Measurements from ENCODE around the gene ECHS1. TPM values are rescaled to one million over a fixed set of nuclear protein-coding genes. Genes with fewer than 3 reads are reported as not detected.

The ECHS1 gene
- total RNA-seq, 1 experiment from 2014 or later: 53.5 TPM

DNA sequence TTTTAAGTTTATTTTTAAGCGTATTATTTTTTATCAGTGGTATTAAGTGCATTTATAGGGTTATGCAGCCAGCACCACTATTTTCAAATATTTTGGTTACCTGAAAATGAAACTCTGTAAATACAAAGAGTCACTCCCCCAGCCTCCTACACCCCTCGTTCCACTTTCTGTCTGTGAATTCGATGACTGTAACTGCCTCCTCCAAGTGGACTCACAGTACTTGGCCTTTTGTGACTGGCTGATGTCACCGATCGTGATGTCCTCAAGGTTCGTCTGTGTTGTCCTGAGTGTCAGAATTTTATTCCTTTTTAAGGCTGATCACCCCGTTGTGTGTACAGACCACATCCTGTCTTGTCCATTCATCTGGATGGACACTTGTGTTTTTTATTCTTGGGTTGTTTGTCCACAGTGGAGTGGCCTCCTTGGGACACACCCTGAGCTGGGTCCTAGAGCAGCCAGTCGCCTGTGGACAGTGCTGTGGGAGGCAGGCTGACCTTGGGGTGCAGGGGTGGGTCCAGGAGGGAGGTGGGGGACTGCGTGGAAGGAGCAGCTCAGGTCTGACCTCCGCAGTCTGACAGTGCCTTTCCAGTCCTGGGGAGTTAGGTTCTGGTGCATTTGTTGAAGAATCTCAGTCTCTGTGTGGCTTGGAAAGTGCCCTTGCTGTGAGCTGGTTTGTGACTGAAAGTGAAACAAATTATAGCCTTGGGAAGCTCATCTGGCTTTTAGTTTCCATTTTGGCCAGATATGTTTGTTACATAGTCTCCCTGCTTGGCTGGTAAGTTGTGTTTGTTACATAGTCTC, 27.7 kb upstream of the ECHS1 start:
- no peaks in the 10 kb centered on the region for H3K9me3 Mint-ChIP-seq (ENCODE audit: low read depth, unreplicated experiment)
- TF ChIP-seq, protein P1, sequence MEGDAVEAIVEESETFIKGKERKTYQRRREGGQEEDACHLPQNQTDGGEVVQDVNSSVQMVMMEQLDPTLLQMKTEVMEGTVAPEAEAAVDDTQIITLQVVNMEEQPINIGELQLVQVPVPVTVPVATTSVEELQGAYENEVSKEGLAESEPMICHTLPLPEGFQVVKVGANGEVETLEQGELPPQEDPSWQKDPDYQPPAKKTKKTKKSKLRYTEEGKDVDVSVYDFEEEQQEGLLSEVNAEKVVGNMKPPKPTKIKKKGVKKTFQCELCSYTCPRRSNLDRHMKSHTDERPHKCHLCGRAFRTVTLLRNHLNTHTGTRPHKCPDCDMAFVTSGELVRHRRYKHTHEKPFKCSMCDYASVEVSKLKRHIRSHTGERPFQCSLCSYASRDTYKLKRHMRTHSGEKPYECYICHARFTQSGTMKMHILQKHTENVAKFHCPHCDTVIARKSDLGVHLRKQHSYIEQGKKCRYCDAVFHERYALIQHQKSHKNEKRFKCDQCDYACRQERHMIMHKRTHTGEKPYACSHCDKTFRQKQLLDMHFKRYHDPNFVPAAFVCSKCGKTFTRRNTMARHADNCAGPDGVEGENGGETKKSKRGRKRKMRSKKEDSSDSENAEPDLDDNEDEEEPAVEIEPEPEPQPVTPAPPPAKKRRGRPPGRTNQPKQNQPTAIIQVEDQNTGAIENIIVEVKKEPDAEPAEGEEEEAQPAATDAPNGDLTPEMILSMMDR (IDR thresholded peaks at IDR 0.05; ENCODE audit: unreplicated experiment): no peak
- DNase-seq: no peak
- CTCF ChIA-PET: no interaction called here
- peaks cover 17% of the 10 kb centered on the region for H3K36me3 Mint-ChIP-seq (ENCODE audit: insufficient read depth, unreplicated experiment)
- intact Hi-C loops (cut with micrococcal nuclease; ENCODE audit: unreplicated experiment): no loop called here
- no TSS peak for BruUV-seq (replicated peaks)
- peaks cover 5% of the 10 kb centered on the region for H3K4me1 Mint-ChIP-seq (ENCODE audit: low read depth, unreplicated experiment)
- H3K27ac Mint-ChIP-seq (ENCODE audit: unreplicated experiment): no peak overlapping the region
- H3K27me3 Mint-ChIP-seq (ENCODE audit: unreplicated experiment): no peaks in the 10 kb centered on the region
- H3K4me3 Mint-ChIP-seq (ENCODE audit: low read depth, unreplicated experiment): no peak overlapping the region

DNA sequence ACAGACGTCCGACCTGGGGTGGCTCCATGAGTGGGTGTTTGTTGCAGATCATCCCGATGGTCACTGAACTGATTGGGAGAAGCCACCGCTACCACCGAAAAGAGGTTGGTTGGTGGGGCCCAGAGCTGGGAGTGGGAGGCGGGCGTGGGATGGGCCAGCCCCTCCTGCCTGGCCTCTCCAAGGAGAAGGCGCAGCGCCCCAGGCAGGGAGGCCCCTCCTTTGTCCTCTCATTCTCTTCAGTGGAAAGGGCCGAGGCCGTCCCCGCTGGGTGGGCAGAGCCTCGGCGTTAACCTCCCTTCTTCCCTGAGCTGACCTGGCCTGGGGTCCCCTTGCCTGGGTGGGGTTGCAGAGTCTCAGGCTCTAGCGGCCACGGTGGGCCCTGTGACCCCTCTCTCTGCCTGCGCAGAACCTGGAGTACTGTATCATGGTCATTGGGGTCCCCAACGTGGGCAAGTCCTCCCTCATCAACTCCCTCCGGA, 26.0 kb upstream of the ECHS1 start:
- CTCF ChIA-PET: no interaction called here
- H3K4me1 Mint-ChIP-seq (ENCODE audit: low read depth, unreplicated experiment): no peaks in the 10 kb centered on the region
- no peak overlapping the region for H3K4me3 Mint-ChIP-seq (ENCODE audit: low read depth, unreplicated experiment)
- intact Hi-C loops (cut with micrococcal nuclease; ENCODE audit: unreplicated experiment): no loop called here
- no TSS peak for BruUV-seq (replicated peaks)
- peaks cover 32% of the 10 kb centered on the region for H3K36me3 Mint-ChIP-seq (ENCODE audit: insufficient read depth, unreplicated experiment)
- no peak overlapping the region for H3K27ac Mint-ChIP-seq (ENCODE audit: unreplicated experiment)
- no peaks in the 10 kb centered on the region for H3K9me3 Mint-ChIP-seq (ENCODE audit: low read depth, unreplicated experiment)
- H3K27me3 Mint-ChIP-seq (ENCODE audit: unreplicated experiment): no peaks in the 10 kb centered on the region
- TF ChIP-seq, protein P1 (IDR thresholded peaks at IDR 0.05; ENCODE audit: unreplicated experiment): no peak
- no peak for DNase-seq

DNA sequence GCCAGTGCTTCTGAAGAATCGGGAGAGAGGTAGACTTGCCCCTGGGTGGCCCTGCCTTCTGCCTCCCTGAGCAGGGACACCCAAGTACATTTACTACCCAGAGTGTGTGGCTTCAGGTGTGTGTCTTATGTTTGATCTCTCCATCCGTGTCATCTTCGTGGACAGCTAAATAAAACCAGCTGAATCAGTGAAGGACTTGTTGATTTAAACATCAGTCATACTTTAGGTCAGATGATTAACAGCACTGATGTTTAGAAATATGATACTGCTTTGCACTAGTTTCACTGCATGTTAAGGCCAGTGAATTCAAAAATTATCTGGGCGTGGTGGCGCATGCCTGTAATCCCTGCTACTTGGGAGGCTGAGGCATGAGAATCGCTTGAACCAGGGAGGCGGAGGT, 24.8 kb upstream of the ECHS1 start:
- DNase-seq: no peak
- BruUV-seq (replicated peaks): no TSS peak
- Mint-ChIP-seq H3K9me3 (ENCODE audit: low read depth, unreplicated experiment) (no peaks in the 10 kb centered on the region), H3K36me3 (ENCODE audit: insufficient read depth, unreplicated experiment) (peaks cover 36% of the 10 kb centered on the region), H3K27ac (ENCODE audit: unreplicated experiment) (no peak overlapping the region), H3K27me3 (ENCODE audit: unreplicated experiment) (no peaks in the 10 kb centered on the region), H3K4me1 (ENCODE audit: low read depth, unreplicated experiment) (no peaks in the 10 kb centered on the region), H3K4me3 (ENCODE audit: low read depth, unreplicated experiment) (no peak overlapping the region)
- CTCF ChIA-PET: no interaction called here
- TF ChIP-seq, protein P1 (IDR thresholded peaks at IDR 0.05; ENCODE audit: unreplicated experiment): no peak
- intact Hi-C loops (cut with micrococcal nuclease; ENCODE audit: unreplicated experiment): no loop called here

DNA sequence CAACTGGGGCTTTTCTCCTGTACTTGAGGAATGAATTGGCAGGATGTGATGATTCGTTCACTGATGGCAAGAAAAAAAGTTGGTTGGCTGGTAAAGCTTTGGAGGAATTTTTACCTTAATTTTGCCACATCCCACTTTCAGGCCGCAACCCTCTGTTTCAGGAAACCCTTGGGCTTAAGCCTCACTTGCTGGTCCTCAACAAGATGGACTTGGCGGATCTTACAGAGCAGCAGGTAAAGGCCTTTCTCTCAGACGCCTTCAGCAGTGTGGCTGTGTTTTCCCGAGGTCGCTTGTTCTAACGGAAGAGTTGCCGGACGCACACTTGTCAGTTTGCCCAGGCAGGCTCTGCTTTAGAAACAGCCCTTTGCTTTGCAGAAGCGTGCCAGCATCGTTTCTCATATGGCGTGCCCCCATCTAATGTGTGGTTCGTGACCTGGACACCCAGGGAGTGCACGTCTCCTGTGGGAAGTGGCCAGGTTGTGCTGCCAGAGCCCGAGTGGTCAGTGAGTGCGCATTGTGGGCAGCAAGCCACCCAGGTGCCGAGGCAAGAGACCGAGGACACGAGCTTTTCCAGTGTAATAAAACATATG, 23.0 kb upstream of the ECHS1 start:
- intact Hi-C loops (cut with micrococcal nuclease; ENCODE audit: unreplicated experiment): no loop called here
- no peak overlapping the region for H3K27ac Mint-ChIP-seq (ENCODE audit: unreplicated experiment)
- peaks cover 8% of the 10 kb centered on the region for H3K4me1 Mint-ChIP-seq (ENCODE audit: low read depth, unreplicated experiment)
- BruUV-seq (replicated peaks): no TSS peak
- no peaks in the 10 kb centered on the region for H3K9me3 Mint-ChIP-seq (ENCODE audit: low read depth, unreplicated experiment)
- TF ChIP-seq, protein P1 (IDR thresholded peaks at IDR 0.05; ENCODE audit: unreplicated experiment): no peak
- no peaks in the 10 kb centered on the region for H3K27me3 Mint-ChIP-seq (ENCODE audit: unreplicated experiment)
- DNase-seq: no peak
- H3K36me3 Mint-ChIP-seq (ENCODE audit: insufficient read depth, unreplicated experiment): peaks cover 30% of the 10 kb centered on the region
- CTCF ChIA-PET: no interaction called here
- H3K4me3 Mint-ChIP-seq (ENCODE audit: low read depth, unreplicated experiment): no peak overlapping the region
